ENCODE data around the gene SLAMF8. TPM values are rescaled to one million over a fixed set of nuclear protein-coding genes. Genes with fewer than 3 reads are reported as not detected.

Gene SLAMF8
- total and polyA plus RNA-seq, 4 donors: 0.28 to 1.6 (median 1.1) TPM

DNA sequence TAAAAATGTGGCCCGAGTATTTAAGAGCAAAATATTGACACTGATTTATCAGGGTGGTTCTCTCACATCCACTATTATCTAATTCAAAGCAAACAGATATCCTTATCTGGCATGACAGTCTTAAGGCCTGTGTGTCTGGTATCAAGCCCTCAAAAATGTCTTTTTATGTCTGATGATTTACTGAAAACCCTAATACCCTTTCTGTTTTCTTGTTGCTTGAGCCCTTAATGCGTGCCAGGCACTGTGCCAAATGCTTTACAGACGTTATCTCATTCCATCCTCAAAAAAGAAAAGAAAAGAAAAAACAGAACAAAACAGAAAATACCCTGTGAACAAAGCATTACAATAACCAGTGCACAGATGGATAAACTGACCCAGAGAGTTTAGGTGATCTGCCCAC is 40.2 kb upstream of the SLAMF8 start:
- Histone ChIP-seq H3K4me1 (ENCODE audit: control insufficient read depth in 4 of 4, insufficient read depth in 4 of 4, low read length in 3 of 4) (peaks cover 0 to 23% (median 8%) of the 10 kb centered on the region in 4 donors), H3K9ac (ENCODE audit: low read depth in 1 of 2, low read length in 2 of 2) (no peak overlapping the region), H3K36me3 (ENCODE audit: control insufficient read depth in 4 of 4, insufficient read depth in 3 of 4, low read depth in 1 of 4, low read length in 3 of 4) (no peaks in the 10 kb centered on the region), H3K9me3 (ENCODE audit: control insufficient read depth in 4 of 4, low read length in 3 of 4) (no peaks in the 10 kb centered on the region), H3K4me3 (ENCODE audit: low read depth in 1 of 3, low read length in 3 of 3) (no peak overlapping the region), H3K27me3 (ENCODE audit: control insufficient read depth in 4 of 4, insufficient read depth in 4 of 4, low read length in 3 of 4) (no peaks in the 10 kb centered on the region), H3K27ac (ENCODE audit: low read depth in 1 of 2, low read length in 2 of 2) (no peak overlapping the region)
- no peak for DNase-seq (ENCODE audit: low spot score)
- no peak for TF ChIP-seq SP1 (IDR thresholded peaks at IDR 0.05)
- no peak for TF ChIP-seq ZBTB33 (IDR thresholded peaks at IDR 0.05)
- no peak for TF ChIP-seq HNF4G (IDR thresholded peaks at IDR 0.05)
- TF ChIP-seq, protein P1, sequence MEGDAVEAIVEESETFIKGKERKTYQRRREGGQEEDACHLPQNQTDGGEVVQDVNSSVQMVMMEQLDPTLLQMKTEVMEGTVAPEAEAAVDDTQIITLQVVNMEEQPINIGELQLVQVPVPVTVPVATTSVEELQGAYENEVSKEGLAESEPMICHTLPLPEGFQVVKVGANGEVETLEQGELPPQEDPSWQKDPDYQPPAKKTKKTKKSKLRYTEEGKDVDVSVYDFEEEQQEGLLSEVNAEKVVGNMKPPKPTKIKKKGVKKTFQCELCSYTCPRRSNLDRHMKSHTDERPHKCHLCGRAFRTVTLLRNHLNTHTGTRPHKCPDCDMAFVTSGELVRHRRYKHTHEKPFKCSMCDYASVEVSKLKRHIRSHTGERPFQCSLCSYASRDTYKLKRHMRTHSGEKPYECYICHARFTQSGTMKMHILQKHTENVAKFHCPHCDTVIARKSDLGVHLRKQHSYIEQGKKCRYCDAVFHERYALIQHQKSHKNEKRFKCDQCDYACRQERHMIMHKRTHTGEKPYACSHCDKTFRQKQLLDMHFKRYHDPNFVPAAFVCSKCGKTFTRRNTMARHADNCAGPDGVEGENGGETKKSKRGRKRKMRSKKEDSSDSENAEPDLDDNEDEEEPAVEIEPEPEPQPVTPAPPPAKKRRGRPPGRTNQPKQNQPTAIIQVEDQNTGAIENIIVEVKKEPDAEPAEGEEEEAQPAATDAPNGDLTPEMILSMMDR (IDR thresholded peaks at IDR 0.05; ENCODE audit: low read depth, low read length, missing input control): no peak
- no peak for TF ChIP-seq GABPA (IDR thresholded peaks at IDR 0.05 in 1 of 2, conservative IDR thresholded peaks at IDR 0.05 in 1 of 2)
- no peak for TF ChIP-seq FOXA1 (IDR thresholded peaks at IDR 0.05)
- TF ChIP-seq, protein P2, sequence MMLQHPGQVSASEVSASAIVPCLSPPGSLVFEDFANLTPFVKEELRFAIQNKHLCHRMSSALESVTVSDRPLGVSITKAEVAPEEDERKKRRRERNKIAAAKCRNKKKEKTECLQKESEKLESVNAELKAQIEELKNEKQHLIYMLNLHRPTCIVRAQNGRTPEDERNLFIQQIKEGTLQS (IDR thresholded peaks at IDR 0.05): no peak
- TF ChIP-seq RAD21 (IDR thresholded peaks at IDR 0.05): no peak
- TF ChIP-seq RXRA (IDR thresholded peaks at IDR 0.05): no peak
- WGBS: 72% methylated on average over 3 of the region's 3 CpGs

- no peak for DNase-seq (ENCODE audit: low spot score)
- WGBS: 86% methylated on average over 3 of the region's 3 CpGs
These were observed 39.7 kb upstream of the SLAMF8 start for GRCh38 chr1:159786966-159787365.

More at GRCh38 chr1:159786966-159787365, 39.7 kb upstream of the SLAMF8 start:
- Histone ChIP-seq H3K4me3 (ENCODE audit: low read depth in 1 of 3, low read length in 3 of 3) (no peak overlapping the region), H3K27ac (ENCODE audit: low read depth in 1 of 2, low read length in 2 of 2) (no peak overlapping the region), H3K36me3 (ENCODE audit: control insufficient read depth in 4 of 4, insufficient read depth in 3 of 4, low read depth in 1 of 4, low read length in 3 of 4) (no peaks in the 10 kb centered on the region), H3K27me3 (ENCODE audit: control insufficient read depth in 4 of 4, insufficient read depth in 4 of 4, low read length in 3 of 4) (no peaks in the 10 kb centered on the region), H3K4me1 (ENCODE audit: control insufficient read depth in 4 of 4, insufficient read depth in 4 of 4, low read length in 3 of 4) (peaks cover 0 to 18% (median 5%) of the 10 kb centered on the region in 4 donors), H3K9ac (ENCODE audit: low read depth in 1 of 2, low read length in 2 of 2) (no peak overlapping the region), H3K9me3 (ENCODE audit: control insufficient read depth in 4 of 4, low read length in 3 of 4) (no peaks in the 10 kb centered on the region)
- TF ChIP-seq TAF1 (conservative IDR thresholded peaks at IDR 0.05) (no peak), NR2F2 (IDR thresholded peaks at IDR 0.05) (no peak), SP1 (IDR thresholded peaks at IDR 0.05) (no peak), HNF4A (conservative IDR thresholded peaks at IDR 0.05) (no peak), YY1 (IDR thresholded peaks at IDR 0.05) (no peak), JUND (IDR thresholded peaks at IDR 0.05) (no peak), HNF4G (IDR thresholded peaks at IDR 0.05) (no peak)
- TF ChIP-seq, protein P1 (IDR thresholded peaks at IDR 0.05; ENCODE audit: low read depth, low read length, missing input control): no peak
